ENCODE data around the gene CCT2. TPM values are rescaled to one million over a fixed set of nuclear protein-coding genes. Genes with fewer than 3 reads are reported as not detected.

Gene CCT2
- total RNA-seq (2021; fragmentation: NEBNext Ultra II Directional; extraction: Animal tissue kit (Norgen Biotek cat#: 25700)) = 409 and 419 TPM in 2 replicates
- polyA plus RNA-seq (2011; rRNA removed) = 153 and 244 TPM in 2 replicates
- 245 TPM for polyA plus RNA-seq (2011; cell fraction: cytosol; rRNA removed)
- polyA plus RNA-seq (2011; cell fraction: nucleus; rRNA removed) = 196 TPM
- polyA plus RNA-seq (2012, experiment 1 of 2) = 288 to 418 TPM (median 317 TPM) in 4 replicates
- 43.3 TPM for polyA plus RNA-seq (2012, experiment 2 of 2)
- polyA plus RNA-seq (2013, experiment 1 of 2) = 334 TPM
- polyA plus RNA-seq (2013, experiment 2 of 2) = 330 TPM
- polyA minus RNA-seq (2011; rRNA and poly(A)+ RNA removed) = 462 and 568 TPM in 2 replicates
- 217 TPM for polyA minus RNA-seq (2011; cell fraction: cytosol; rRNA and poly(A)+ RNA removed)
- 222 TPM for polyA minus RNA-seq (2011; cell fraction: nucleus; rRNA and poly(A)+ RNA removed)
- long read RNA-seq, experiment 1, transcript CCT2-211 (2 exons, 567 nt) = minor isoform, 13 of 417 reads
- long read RNA-seq, experiment 1, transcript CCT2-201 (16 exons, 2,041 nt) = major isoform, 182 of 417 reads
- long read RNA-seq, experiment 1, partial matches to known transcripts = 173 of 417 reads
- long read RNA-seq, experiment 1, other reads (novel, unspliced or antisense) = 48 of 417 reads
- long read RNA-seq, experiment 2, transcript CCT2-201 (16 exons, 2,041 nt) = major isoform, 1,090 of 1,233 reads
- long read RNA-seq, experiment 2, partial matches to known transcripts = 99 of 1,233 reads
- long read RNA-seq, experiment 2, other reads (novel, unspliced or antisense) = 39 of 1,233 reads

DNA sequence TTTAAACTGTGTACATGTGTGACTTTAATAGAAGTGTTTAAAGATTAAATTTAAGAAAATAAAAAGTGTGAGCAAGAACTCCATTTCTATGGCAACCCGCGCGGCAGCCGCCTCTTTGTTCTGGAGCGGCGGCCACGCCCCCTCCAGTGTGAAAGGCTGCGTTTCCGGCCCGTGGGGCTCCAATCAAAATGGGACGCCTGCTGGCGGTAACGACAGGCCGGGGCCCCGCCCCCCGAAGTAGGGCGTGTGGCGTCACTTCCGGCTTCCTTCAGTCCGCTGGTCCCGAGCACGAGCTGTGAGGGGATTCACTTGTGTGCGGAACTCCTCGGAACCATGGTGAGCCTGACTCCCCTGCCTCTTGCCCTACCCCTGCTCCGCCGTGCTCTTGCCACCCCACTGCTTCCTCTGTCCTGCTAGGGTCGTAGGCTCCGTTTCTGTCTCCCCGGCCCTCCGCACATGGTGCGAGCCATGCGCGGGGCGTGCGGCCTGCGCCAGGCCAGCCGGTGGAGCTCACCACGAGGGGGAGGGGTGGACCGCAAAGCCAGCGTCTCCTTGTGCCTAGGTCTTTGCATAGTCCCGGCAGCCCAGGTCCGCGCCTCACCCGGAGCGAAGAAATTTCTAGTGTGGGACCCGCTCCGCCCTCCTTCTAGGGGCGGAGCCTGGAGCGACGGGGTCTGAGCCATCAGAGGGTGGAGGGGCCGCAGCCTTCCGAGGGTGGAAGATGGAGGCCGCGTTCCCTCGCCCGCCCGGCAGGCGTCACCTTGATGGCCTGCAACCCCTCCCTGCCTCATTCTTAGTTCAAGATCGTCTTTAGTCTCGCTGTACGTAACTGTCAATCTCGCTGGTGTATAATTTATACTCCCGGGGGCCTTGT lies at the start of gene CCT2:
Gene CCT2, plus strand, starts transcription at position 271 of the 874 bp plus-strand sequence. Its CDS starts 63 bp downstream, at position 334.
- Histone ChIP-seq H4K8ac (ENCODE audit: extremely low read depth, insufficient read depth, low read length) (peak within 1 kb of the TSS; percentile 99; the same call in 1 of the 2 replicates), H3K18ac (ENCODE audit: extremely low read depth, low read length) (peak within 1 kb of the TSS; percentile 99), H3K23me2 (ENCODE audit: low read depth, low read length) (no peaks in the 10 kb centered on the region), H3K79me1 (ENCODE audit: low read depth, low read length) (no peaks in the 10 kb centered on the region), H2AK5ac (ENCODE audit: low read depth, low read length) (peak within 1 kb of the TSS; percentile 34), H3K4me2 (ENCODE audit: insufficient read depth in 1 of 2, low read depth in 2 of 2, low read length in 2 of 2) (peak within 1 kb of the TSS; percentile 41 to 91), H3K4ac (replicated peaks; ENCODE audit: insufficient read length, low read depth, low read length) (peak within 1 kb of the TSS; percentile 72), H3K23ac (ENCODE audit: insufficient read length) (no peak within 1 kb of the TSS), H3K27ac (ENCODE audit: low read depth, low read length) (peak within 1 kb of the TSS; percentile 97), H3K4me1 (replicated peaks in 1 of 4; ENCODE audit: control insufficient read depth in 3 of 4, insufficient read depth in 4 of 4, low read length in 3 of 4) (no peaks in the 10 kb centered on the region), H2AFZ (ENCODE audit: low read length) (peak within 1 kb of the TSS; percentile 54; the same call in 1 of the 2 replicates), H3K14ac (ENCODE audit: insufficient read length) (no peak within 1 kb of the TSS), H4K20me1 (replicated peaks in 1 of 2; ENCODE audit: control insufficient read depth in 1 of 2, insufficient read depth in 2 of 2, low read length in 2 of 2) (peaks cover 5 to 6% of the 10 kb centered on the region in 2 experiments), H4K5ac (ENCODE audit: insufficient read length, low read depth, low read length) (peak within 1 kb of the TSS; percentile 88), H3K27me3 (replicated peaks in 1 of 4; ENCODE audit: control insufficient read depth in 3 of 4, extremely low read depth in 1 of 4, insufficient read depth in 3 of 4, low read length in 3 of 4) (no peaks in the 10 kb centered on the region), H3K9ac (replicated peaks in 1 of 4; ENCODE audit: extremely low read depth in 1 of 4, low read depth in 3 of 4, low read length in 3 of 4) (peak within 1 kb of the TSS; percentile 90 to 99 (median 96)), H2BK120ac (replicated peaks; ENCODE audit: low read depth, low read length) (no peak within 1 kb of the TSS), H2BK15ac (ENCODE audit: low read length) (no peak within 1 kb of the TSS), H3K56ac (replicated peaks; ENCODE audit: insufficient read length, low read depth, low read length) (peak within 1 kb of the TSS; percentile 86), H2BK12ac (ENCODE audit: low read depth, low read length) (peak within 1 kb of the TSS; percentile 78), H4K91ac (replicated peaks; ENCODE audit: insufficient read length, low read length) (peak within 1 kb of the TSS; percentile 48), H3K36me3 (ENCODE audit: control insufficient read depth in 2 of 4, insufficient read depth in 4 of 4, low read length in 3 of 4) (peaks cover 25 to 43% (median 36%) of the 10 kb centered on the region in 4 experiments), H2BK5ac (ENCODE audit: low read depth, low read length) (peak within 1 kb of the TSS; percentile 99), H2BK20ac (ENCODE audit: low read length) (no peak within 1 kb of the TSS), H3K4me3 (ENCODE audit: extremely low read depth in 1 of 4, insufficient read depth in 2 of 4, low read depth in 3 of 4, low read length in 4 of 4) (peak within 1 kb of the TSS; percentile 68 to 99 (median 90)), H3K9me3 (ENCODE audit: insufficient read depth in 2 of 2, low read depth in 1 of 2, low read length in 1 of 2) (no peaks in the 10 kb centered on the region), H3K79me2 (ENCODE audit: control insufficient read depth in 1 of 2, insufficient read depth in 2 of 2, low read length in 2 of 2) (peaks cover 4 to 28% of the 10 kb centered on the region in 2 experiments; a peak in 3 of 4 replicates)
- ChIA-PET POLR2A (ENCODE audit: partially characterized antibody) (interaction anchor here (0.6 to 5.2 kb wide), 20 partner anchors 10 to 435 kb away, joined by 3 to 40 read pairs (median 3); partner anchors contain the start of gene FRS2), CTCF (ENCODE audit: partially characterized antibody) (interaction anchor here (0.6 to 8.6 kb wide), 4 partner anchors 15 to 434 kb away, joined by 3 to 69 read pairs (median 4); no protein-coding TSS in a partner anchor)
- FAIRE-seq (no peak), DNase-seq (ENCODE audit: low read depth in 1 of 2, low spot score in 2 of 2) (peak; percentile 85 to 96)
- WGBS, 2 experiments (ENCODE audit: extremely low coverage in 1 of 2, insufficient coverage in 1 of 2, insufficient read length in 1 of 2, insufficient replicate concordance in 2 of 2, low coverage in 1 of 2, low lambda C conversion rate in 2 of 2, missing lambda C conversion rate in 1 of 2) = 1% methylated on average over 56 of the region's 63 CpGs; no CpG with 5 or more reads in 1 of the 2 experiments
- TF ChIP-seq CHD1 (IDR thresholded peaks at IDR 0.05; ENCODE audit: low read depth, low read length) = peak; percentile 68; the same call in 1 of the 2 replicates
- peak; percentile 75 for TF ChIP-seq RBBP5 (IDR thresholded peaks at IDR 0.05; ENCODE audit: borderline replicate concordance, low read depth, low read length)
- peak; percentile 69 for TF ChIP-seq YY1 (IDR thresholded peaks at IDR 0.05; ENCODE audit: low read depth, low read length)
- TF ChIP-seq POLR2AphosphoS5 (IDR thresholded peaks at IDR 0.05; ENCODE audit: low read depth, low read length) = peak; percentile 99
- TF ChIP-seq, protein P1, sequence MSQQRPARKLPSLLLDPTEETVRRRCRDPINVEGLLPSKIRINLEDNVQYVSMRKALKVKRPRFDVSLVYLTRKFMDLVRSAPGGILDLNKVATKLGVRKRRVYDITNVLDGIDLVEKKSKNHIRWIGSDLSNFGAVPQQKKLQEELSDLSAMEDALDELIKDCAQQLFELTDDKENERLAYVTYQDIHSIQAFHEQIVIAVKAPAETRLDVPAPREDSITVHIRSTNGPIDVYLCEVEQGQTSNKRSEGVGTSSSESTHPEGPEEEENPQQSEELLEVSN (IDR thresholded peaks at IDR 0.05) = 0 out of 2 replicates have a peak, but pooled peaks have one; percentile 19
- TF ChIP-seq TAF1 (IDR thresholded peaks at IDR 0.05; ENCODE audit: low read depth, low read length) = peak; percentile 98
- no peak for TF ChIP-seq BCL11A (IDR thresholded peaks at IDR 0.05; ENCODE audit: low read depth in 2 of 2, low read length in 2 of 2)
